H4 (cell line): Measurements from ENCODE around the gene MMD. TPM values are rescaled to one million over a fixed set of nuclear protein-coding genes. Genes with fewer than 3 reads are reported as not detected.
"Not testable (repeated sequence)": the region's sequence is repeated elsewhere in the genome, so short reads cannot be mapped to it uniquely, and the experiment has no call there.

Experiments
- DNase-seq: peaks from one replicate; pipeline ENCODE4 v3.0.0-alpha.2; 2015; ENCODE audit warnings: low spot score
- total RNA-seq: library from RNA; depleted of rRNA; stranded (reverse); fragments of >200 nt; shearing (Covaris generic); gene quantifications from 2 replicates; pipeline ENCODE4 v1.2.3, GENCODE V29; 2014

MMD gene
- total RNA-seq, 1 experiment from 2014 or later = 72.4 TPM

DNA sequence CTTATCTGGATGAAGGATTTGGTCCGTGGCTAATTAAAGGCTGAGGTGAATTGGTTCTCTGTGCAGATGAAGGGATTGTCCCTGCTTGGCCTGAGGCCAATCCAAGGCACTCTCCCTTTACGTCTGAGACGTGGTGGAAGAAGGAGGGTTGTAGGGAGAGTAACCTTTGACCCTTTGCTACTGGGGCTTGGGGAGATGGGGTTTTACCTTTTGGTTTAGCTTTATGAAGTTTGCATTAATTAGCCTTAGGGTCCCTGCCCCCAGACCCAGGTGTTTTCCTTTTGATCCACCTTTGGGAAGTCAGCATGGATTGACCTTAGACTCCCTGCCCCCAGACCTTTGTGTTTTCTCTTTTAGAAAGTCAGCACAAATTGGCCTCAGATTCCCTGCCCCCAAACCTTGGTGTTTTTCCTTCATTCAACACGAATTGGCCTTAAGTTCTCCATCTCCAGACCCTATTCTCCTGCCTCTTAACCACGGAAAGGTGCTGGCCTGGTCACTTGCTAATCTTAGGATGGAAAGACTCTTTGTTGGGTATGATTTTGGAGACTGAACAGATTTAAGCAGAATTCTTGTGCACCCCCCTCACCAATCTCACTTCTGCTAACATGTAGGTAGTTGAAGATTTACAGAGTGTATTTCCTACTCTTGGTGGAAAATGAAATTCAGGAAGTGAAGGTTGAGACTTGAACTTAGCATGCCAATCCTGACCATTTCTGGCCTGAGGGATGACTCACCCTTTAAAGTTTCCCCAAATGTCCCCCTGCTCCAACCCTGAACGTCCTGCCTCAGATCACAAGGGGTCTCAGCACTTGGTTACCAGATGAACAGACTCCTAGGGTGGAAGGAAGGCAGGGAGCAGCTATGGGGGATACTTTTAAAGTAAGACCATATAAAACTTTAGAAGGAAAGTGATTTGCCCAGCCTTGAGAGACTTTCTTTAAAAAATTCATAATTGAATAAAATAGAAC is 23.1 kb upstream of the MMD start:
- DNase-seq = no peak

DNA sequence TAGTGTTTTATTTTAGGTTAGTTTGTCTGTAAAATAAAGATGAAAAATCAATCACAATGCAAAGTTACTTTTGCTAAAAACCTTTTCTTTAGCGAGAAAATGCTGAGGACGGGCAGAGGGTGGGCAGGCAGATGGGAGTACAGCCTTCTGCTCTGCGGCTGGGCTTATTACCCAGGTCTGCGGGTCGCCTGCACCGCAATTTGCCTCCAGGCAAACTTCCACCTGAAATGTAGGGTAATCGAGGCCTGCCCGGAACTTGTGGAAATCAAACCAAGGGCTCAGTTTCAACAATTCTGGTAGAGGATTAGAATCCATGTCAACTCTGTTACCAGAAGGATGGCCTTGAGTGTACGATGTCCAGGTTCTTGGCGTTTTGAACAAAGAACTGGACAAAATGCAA is 22.3 kb upstream of the MMD start:
- no peak for DNase-seq

DNA sequence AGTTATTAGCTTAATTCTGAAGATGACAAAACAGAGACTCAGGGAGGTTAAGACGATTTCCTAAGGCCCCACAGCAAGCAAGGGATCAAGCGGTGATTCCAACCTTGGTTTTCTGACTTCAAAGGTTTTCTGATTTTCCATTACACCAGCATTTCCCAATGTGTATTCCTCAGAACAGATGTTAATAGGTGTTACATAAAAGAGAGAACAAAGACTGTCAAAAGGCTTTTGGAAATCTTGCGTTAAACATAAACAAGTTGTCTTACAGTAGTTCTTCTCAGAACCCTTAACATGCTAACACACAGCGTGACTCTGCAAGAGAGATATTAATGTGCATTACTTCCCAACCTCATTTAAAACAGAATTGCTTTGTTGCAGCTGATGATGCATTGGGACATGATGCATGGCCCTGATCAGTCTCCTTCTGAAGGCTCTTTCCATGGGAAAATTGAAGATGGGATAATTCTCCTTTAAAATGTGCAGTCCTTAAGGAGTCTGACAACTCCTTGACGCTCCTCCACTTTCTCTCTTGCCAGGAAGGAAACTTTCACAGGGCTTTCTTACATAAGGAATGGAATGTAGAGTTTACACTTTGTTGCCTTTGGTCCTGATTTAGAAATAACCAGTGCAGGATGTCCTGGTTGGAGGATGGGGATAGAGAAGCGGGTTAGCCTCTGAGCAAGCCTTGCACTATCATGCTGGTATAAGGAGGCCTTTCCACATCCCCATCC is 21.5 kb upstream of the MMD start:
- DNase-seq = no peak

DNA sequence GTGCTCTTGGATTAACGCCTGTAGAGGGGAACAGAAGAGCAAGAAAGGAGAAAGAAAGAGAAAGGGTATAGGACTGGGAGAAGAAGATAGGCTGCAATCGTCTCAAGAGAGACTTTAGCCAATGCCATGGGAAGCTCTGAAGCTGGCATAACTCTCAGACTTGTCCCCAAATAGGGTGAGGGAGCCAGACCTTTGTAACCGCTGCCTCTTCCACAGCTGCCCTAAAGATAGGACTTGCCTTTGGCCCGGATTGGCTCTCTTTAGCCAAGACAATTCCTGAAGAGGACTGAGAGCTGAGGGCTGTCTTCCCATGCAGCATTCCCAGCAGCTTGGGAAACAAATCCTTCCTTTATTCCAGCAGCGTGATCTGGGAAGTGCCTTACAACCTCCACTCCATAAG is 20.8 kb upstream of the MMD start:
- DNase-seq = no peak

DNA sequence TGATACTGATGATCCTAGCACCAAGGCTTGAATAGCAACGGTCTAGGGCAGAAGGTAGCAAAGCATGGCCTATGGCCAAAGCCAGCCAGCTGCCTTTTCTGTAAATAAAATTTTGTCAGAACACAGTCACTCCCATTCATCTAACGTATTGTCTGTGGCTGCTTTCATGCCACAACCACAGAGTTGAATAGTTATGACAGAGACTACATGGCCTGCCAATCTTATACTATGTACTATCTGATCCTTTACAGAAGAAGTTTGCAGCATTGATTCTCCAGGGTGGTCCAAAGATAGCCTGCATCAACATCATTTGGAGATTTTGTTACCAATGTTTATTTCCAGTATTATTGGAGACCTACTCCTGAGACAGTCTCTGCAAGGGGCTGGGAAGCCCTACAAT is 19.9 kb upstream of the MMD start:
- DNase-seq = no peak

DNA sequence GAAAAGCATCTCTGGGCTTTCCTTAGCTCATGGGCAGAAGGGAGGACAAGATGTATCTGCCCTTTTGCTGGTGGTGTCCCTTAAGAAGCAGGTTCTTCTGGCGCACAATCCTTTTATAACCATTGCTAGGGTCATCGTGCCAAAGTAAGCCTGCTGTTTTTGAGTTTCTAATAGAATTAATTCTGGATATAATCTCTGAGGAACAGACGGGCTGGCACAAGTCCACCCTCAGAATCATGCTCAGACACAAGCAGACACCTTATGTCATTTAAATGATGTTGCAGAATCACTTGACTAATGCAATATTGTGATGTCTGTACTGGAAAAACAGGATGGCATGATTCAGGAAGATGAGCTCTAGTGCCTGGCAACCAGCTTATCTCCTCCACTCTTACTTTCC is 18.8 kb upstream of the MMD start:
- no peak for DNase-seq

DNA sequence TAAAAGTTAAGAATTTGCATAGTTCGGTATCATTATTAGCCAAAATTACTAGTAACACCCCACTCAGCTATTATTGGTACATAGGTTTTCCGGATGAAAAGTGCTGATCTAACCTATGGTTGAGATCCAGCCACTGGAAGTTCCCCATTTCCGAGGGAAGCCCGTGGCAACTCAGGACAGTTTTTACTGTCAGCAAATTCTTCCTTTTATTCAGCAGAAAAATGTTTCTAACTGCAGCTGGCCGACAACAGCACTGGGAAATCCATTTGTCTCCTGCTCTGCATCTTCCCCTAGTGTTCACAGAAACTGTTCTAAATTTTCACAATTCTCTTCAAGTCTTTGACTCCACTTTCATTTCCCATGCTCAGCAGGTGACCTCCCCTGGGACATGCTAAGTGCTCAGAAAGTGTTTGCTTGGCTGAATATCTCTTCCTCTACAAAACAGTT is 15.5 kb upstream of the MMD start:
- DNase-seq = no peak

DNA sequence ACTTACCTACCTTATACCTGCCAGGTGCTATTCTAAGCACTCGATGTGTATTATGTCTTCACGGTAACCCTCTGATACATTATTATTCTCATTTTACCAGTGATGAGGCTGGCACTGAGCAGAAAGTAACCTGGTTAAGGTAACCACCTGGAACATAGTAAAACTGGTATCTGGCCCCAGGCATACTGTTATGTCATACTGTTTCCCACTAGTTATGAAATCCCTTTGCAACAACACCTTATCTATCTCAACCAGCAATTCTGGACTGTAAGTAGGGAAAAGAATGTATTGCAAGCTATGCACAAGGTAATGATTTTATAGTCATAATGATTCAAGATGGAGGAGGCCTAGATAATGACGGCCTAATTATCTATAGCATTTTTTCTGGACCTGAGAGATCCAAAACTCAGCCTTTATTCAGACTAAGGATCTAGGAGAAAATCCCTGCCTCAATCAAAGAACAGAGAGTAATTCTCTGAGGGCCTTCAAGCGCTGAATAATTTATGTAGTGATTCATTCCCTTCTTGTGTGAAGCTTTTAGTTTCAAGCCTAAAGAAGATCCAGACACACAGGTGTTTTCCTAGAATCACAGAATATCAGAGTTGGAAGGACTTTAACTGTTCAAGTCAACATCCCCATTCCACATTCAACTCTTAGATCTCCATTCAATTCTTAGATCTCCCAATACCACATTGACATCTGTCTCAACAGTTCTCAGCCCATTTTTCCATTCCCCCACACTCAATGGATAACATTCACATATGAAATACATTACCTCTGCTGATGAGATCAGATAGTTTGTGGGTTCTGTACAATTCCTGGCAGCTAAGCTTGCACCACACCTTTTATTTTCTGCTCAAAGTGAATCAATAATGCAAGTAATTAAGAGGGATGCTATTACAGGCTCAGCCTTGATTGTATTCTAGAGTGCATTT is 14.9 kb upstream of the MMD start:
- DNase-seq = no peak

DNA sequence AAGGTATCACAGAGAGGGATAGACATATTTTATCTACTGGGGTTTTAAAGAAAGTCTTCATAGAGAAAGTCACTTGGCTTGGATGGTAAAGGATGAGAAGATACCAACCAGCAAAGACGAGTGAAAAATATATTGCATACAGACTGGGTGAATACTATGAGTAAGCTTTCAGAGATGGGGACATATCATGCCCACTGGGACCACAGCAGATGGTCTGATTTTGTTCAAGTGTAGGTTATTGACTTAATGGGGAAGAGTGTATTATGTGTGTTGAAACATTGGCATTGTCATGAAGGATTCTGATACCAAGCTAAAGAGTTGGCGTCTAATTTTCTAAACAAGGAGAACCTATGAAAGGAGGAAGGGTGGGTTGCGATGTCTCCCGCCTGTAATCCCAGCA is 13.8 kb upstream of the MMD start:
- no peak for DNase-seq

DNA sequence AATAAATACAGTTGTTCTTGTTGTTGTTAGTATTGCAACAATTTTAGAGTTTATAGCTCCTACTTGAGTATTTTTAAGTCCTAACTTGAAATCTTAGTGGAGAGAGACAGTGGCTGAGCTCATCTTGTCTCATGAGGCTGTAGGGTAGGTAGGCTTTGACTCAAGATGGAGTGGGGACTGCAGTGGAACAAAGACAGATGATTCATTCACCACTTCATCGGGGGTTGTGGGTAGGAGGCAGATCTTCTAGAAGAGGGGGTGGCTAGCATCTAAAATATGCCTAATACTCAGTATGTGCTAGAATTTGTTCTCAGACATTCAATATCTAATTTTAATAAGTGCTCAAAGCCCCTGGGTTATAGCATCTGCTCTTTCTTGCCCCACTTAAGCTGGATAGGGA is 13.1 kb upstream of the MMD start:
- no peak for DNase-seq

DNA sequence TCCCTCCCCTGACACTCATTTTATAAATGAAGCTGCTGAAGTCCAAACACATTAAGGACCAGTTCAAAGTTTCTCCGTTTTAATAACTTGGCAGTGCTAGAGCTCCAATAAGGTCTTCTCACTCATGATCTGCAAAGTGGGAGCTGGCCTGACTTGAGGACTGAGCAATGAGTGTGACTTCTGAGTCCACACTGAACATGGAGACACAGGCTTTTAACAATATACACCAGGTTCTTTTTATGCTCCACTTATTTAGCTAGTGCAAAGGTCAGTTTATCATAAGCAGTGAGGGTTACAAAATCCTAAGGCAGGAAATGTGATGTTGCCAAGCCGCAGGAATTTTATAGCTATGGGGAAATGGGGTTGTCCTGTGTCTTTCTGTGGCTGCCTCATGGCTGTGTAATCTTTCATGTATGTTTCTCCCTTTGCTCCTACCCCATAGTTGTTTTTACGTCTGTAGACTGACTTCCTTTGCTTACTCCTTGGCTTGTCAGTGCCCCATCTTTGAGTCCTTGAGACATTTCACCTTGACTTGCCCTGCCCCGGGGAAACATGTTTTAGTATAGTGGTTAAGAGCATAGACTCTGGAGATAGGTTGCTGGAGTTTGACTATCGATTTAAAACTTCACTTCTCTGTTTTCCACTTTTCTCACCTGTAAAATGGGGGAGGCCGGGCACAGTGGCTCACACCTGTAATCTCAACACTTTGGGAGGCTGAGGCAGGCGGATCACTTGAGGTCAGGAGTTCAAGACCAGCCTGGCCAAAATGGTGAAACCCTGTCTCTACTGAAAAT is 12.2 kb upstream of the MMD start:
- peak; percentile 97 for DNase-seq

DNA sequence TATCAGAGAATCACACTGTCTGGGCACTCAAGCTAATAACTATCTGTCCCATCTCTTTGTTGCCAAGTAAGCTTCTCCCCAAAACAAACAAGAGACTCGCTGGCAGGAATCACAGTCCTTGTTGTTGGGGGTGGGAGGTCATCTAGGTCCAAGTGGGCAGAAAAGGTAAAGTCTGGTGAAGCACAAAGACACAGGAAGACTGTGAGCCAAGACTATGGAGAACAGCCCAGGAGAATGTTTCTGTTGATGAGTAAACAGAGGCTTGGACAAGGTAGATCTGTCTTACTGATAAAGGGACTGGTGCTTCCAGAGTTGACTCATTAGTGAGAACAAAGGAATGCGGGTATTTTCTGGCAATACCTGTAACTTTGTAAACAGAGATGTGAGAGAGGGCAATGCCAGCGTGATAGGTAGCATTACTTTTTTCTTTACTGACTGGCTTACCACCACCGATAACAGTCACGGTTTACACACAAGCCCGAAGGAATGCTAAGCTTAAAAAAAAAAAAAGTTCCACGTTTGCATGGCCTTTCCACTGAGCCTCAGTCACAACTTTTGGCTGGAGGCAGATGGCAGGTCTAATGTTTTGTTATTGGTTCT is 11.5 kb upstream of the MMD start:
- peak; percentile 65 for DNase-seq

DNA sequence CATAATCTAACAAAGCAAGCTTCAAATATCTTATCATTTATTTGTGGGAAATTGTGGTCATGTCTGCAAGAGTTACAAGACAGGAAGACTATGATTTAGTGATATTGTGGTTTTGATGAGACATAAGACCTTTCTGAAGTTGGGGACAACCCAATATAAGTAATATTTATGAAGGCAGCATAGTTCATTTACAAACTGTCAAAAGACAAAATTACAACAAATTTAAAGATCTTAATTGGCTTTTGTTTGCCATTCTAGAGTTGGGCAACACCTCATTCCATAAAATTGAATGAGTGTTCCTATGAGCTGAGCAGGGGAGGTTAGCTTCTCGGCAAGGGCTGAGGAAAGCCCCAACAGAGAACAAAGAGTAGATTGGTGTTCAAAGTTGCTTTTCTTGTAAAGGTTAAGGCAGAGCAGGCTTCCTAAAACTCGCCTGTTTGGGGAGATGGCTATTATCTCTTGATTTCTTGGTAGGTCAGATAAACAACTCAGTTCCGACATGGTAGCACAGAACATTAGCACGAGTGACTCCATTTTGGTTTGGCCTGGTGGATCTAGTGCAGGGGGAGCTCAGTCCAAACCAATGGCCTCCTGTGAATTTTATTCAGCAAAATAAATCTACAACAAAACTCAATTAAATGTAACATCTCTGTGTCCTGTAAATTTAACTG is 10.9 kb upstream of the MMD start:
- DNase-seq = no peak

DNA sequence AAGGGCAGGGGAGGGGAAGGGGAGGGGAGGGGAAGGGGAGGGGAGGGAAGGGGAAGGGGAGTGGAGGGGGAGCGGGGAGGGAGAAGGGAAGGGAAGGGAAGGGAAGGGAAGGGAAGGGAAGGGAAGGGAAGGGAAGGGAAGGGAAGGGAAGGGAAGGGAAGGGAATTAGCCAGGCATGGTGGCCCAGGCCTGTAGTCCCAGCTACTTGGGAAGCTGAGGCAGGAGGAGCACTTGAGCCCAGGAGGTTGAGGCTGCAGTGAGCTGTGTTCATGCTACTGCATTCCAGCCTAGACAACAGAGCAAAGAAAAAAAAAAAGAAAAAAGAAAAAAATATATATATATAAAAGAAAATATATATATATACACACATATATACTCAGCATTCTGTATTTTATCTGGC is 10.3 kb upstream of the MMD start:
- DNase-seq = not testable (repeated sequence)

DNA sequence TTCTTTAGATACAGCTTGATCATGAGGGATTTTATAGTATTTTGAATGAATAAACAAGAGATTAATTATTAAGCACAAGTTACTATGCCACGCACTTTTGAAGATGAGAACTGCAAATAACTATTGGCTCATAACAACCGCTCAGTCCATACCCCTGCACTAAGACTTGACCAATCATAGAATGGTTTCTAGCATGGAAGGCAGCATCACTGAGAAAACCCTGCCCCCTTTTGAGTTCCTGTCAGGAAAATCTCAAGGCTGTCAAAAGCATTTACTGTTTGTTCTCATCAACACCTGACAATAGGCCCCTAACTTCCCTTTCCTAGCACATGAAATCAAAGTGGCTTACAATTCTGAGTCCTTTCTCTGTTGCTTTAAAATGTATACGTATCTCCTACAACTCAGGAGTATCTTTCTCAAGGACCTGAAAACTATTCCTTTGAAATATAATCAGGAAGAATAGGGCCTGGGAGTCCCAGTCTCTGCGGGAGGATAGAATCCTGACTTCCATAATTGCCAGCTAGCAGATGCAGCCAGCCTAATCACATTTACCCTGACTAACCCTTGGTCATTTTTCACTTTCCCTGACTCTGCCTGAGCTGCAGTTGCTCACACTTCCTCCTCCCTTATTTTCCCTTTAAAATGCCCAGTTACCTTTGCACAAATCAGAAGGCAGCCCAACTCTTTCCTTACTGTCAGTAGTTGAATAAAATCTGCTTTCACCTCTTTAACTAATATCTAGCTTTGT is 9.1 kb upstream of the MMD start:
- no peak for DNase-seq

DNA sequence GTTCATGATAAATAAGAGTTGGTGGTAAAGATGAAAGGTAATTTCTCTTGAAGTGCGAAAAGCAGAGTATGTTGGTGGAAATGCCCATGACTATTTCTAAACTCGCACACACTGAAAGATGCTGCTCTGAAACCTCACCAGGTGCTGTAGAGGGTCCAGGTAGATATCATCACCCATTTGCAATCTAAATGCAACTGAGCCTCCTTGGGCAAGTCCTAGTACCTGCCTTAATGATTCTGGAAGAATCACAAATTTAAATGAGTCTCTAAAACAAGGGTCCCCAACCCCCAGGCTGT is 5.9 kb upstream of the MMD start:
- DNase-seq = no peak

DNA sequence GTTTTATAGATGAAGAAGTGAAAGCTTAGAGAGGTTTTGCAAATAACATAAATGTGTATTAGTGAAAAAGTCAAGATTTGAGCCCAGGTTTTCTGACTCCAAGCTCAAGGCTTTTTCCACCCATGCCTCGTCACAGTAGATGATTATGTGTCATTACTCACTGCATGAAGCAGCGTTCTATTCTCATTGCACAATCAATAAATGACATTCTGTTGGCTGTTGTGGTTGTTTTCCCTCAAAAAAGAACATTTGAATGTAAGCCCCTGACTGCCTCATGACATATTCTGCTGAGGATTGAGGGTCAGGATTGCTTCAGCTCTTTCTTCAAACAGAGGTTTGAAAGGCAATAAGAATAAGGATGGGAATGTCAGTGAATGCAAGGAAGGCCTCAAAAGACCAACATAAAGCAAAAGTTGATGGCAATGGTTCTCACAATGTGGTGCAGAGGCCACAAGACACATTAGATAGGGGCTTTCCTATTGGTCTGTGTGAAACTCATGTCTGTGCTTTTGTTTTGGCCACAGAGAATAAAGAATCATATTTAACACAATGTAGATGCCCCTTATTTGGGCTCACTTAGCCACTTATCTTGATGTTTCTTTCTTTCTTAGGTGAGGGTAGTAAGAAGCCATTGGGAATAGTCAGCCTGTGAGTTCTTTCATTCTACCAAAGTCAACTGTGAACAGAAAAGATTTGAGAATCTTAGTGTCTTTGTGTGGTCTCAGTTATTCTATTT is 5.4 kb upstream of the MMD start:
- DNase-seq = no peak

DNA sequence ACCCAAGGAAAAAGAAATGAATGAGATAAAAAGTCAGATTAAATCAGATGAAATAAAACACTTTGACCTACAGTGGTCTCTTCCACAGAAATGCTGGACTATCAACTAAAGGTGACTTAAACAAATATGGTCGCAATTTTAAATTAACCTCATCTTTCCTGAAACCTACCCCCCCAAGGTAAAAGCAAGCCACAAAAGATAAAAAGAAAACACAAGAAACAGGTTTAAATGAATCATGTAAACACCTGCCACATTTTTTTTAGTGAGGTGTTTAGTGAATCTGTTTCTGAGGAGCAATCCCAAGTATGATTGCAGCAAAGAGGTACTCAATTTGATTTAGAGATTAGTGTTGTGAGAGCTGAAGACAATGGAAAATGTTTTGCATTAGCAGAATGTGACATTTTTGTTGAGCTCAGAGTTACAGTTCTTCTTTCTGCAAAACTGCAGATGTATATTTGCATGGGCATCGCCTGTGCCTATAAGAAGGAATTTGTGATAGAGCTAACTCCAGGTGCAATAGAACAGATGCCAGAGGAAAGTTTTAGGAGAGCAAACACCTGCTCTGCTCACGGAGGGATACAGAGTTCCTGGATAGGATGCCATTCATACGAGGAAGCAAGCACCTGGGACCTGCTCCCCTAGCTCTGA is 3.4 kb upstream of the MMD start:
- DNase-seq = no peak
